IPS-15b (cell line): Measurements from ENCODE around the gene CTDSPL.

Source experiments
- H3K27me3 ChIP-seq: one replicate; pipeline ENCODE4 v1.6.1; 2013; ENCODE audit warnings: low read length; ENCODE audit not compliant: control insufficient read depth, insufficient read depth
- H3K36me3 ChIP-seq: one replicate; pipeline ENCODE4 v1.6.1; 2013; ENCODE audit warnings: low read length; ENCODE audit not compliant: control insufficient read depth, insufficient read depth
- H3K4me1 ChIP-seq: one replicate; pipeline ENCODE4 v1.6.1; 2013; ENCODE audit warnings: mild to moderate bottlenecking, low read length; ENCODE audit not compliant: control insufficient read depth, insufficient read depth
- H3K4me3 ChIP-seq: one replicate; pipeline ENCODE4 v1.5.1; 2013; ENCODE audit warnings: low read depth, low read length
- H3K9ac ChIP-seq: one replicate; pipeline ENCODE4 v1.6.1; 2013; ENCODE audit warnings: low read depth, mild to moderate bottlenecking, low read length
- H3K9me3 ChIP-seq: one replicate; pipeline ENCODE4 v1.6.1; 2013; ENCODE audit warnings: mild to moderate bottlenecking, low read length; ENCODE audit not compliant: control insufficient read depth, insufficient read depth

CTDSPL gene

DNA sequence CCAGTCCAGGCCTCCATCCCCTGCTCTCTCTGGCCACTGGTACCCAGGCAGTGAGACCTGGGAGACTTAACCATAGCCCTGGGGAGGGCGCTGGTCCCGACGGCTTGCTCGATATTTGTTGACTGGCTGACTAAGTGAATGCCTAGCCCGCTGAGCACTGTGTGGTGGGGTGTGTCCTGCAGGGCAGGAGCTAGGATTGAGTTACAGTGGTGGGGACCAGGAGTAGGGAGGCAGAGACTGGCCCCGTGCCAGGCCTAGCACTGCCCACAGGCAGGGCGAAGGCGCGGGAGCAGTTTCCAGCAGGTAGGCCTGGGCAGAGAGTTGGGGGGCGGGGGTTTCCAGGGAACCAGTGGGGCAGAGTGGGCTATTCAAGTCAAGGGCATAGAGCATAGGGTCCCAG is 128.8 kb downstream of the CTDSPL start, which contains the start of gene VILL:
VILL (plus strand) TSS at position 260 of the 400 bp plus-strand sequence. CDS start 2,887 bp downstream, outside the sequence.
- no peaks in the 10 kb centered on the region for H3K36me3 ChIP-seq
- H3K9ac ChIP-seq, result no peak within 1 kb of the TSS
- H3K4me3 ChIP-seq, result peak within 1 kb of the TSS; percentile 26
- peaks cover 12% of the 10 kb centered on the region for H3K27me3 ChIP-seq
- H3K4me1 ChIP-seq, result peaks cover 5% of the 10 kb centered on the region
- no peaks in the 10 kb centered on the region for H3K9me3 ChIP-seq

GRCh38 chr3:37991109-37991508 is 129.4 kb downstream of the CTDSPL start:
- Histone ChIP-seq H3K9ac (no peak overlapping the region), H3K4me3 (peak overlapping the region; percentile 26)

DNA sequence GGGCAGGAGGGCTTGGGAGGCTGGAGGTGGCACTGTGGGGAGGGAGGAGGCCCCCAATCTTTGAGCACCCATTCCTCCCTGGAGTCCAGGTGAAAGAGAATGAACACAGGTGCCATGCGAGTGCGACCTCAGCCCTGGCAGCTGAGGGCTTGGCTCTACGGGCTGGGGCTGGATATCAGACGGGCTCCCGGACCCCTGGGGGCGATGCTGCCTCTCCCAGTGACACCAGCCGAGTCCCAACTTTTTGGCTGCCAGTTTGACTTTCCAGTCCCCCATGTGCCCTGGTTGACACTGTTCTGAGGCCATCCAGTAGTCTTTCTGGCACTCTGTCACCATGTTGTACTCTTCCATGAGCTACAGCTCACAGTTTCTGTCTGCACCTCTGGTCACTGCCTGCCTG is 130.1 kb downstream of the CTDSPL start:
- Histone ChIP-seq H3K4me3 (no peak overlapping the region), H3K9ac (no peak overlapping the region), H3K4me1 (peaks cover 5% of the 10 kb centered on the region), H3K27me3 (peaks cover 12% of the 10 kb centered on the region), H3K9me3 (no peaks in the 10 kb centered on the region), H3K36me3 (no peaks in the 10 kb centered on the region)

More at GRCh38 chr3:37991109-37991508, 129.4 kb downstream of the CTDSPL start:
- Histone ChIP-seq H3K27me3 (peaks cover 12% of the 10 kb centered on the region), H3K36me3 (no peaks in the 10 kb centered on the region), H3K4me1 (peaks cover 5% of the 10 kb centered on the region), H3K9me3 (no peaks in the 10 kb centered on the region)

DNA sequence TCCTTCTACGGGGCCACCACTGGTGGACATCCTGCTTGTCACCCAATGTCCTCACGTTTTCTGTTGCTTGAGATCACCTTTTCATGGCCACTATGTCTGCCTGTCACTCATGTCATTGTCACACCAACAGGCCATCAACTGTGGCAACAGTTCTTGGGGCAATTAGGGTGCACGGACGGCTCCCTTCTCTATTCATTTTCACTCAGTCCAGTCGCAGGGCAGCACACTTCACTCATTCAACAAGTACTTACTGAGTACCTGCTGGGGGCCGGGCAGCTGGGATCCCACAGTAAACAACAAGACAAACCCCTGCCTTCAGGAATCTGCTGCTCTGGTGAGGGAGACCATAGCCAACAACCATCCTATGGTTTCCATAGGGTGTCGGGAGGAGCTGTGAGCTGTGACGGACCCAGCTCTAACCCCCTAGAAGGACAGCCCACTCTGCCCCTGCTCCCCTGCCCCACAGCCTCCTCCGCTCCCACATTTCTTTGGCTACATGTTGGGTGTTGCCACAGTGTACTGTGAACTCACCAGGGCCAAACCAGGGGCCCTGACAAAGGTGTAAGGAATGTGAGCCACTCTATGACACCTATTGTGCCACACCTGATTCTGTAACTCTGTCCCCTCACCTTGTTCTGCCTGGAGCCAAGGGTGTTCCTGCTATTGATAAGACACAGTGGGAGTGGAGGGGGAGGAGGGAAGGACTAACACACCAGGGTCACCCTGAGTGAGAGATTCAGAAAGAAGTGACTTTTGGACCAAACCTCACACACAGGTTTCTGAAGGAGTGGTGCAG is 130.8 kb downstream of the CTDSPL start:
- Histone ChIP-seq H3K9me3 (no peaks in the 10 kb centered on the region), H3K36me3 (no peaks in the 10 kb centered on the region), H3K4me3 (no peak overlapping the region), H3K4me1 (peaks cover 5% of the 10 kb centered on the region), H3K27me3 (peaks cover 12% of the 10 kb centered on the region), H3K9ac (no peak overlapping the region)

DNA sequence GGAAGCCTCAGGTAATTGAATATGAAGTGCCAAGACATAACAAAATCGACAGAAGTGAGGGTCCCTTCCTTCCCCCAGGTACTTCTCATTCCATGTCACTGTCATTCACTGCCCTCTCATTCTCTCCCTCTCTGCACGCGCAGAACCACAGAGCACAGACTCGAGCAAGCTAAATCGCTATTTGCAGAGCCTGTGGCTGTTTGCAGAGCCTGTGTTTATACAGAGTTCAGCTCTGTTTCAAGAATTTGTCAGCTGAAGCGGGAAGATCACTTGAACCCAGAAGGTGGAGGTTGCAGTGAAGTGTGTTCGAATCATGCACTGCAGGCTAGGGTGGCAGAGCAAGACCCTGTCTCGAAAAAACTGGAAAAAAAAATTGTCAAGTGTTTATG is 131.4 kb downstream of the CTDSPL start:
- peaks cover 13% of the 10 kb centered on the region for H3K27me3 ChIP-seq
- no peak overlapping the region for H3K9ac ChIP-seq
- H3K9me3 ChIP-seq, result no peaks in the 10 kb centered on the region
- H3K4me3 ChIP-seq, result no peak overlapping the region
- no peaks in the 10 kb centered on the region for H3K36me3 ChIP-seq
- peaks cover 5% of the 10 kb centered on the region for H3K4me1 ChIP-seq

GRCh38 chr3:37993460-37993819 is 131.8 kb downstream of the CTDSPL start:
- no peaks in the 10 kb centered on the region for H3K36me3 ChIP-seq
- H3K27me3 ChIP-seq, result peaks cover 16% of the 10 kb centered on the region
- H3K4me1 ChIP-seq, result peaks cover 5% of the 10 kb centered on the region
- H3K9ac ChIP-seq, result no peak overlapping the region
- H3K9me3 ChIP-seq, result no peaks in the 10 kb centered on the region
- H3K4me3 ChIP-seq, result peak overlapping the region; percentile 66

GRCh38 chr3:37993820-37994638 is 132.3 kb downstream of the CTDSPL start:
- Histone ChIP-seq H3K4me3 (peak overlapping the region; percentile 66), H3K4me1 (peaks cover 5% of the 10 kb centered on the region), H3K27me3 (peaks cover 16% of the 10 kb centered on the region), H3K9me3 (no peaks in the 10 kb centered on the region), H3K9ac (peak overlapping the region; percentile 63), H3K36me3 (no peaks in the 10 kb centered on the region)

DNA sequence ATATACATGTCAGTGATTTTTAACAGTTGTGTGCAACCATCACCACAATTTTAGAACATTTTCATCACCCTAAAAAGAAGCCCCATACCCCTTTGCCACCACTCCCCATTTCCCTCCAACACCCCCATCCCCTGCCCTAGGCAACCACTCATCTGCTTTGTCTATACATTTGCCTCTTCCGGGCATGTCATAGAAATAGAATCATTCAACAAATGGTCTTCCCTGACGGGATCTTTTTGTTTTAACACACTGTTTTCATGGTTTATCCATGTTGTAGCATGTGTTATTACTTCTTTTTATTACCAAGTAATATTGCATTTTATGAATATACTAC is 132.9 kb downstream of the CTDSPL start:
- H3K27me3 ChIP-seq, result peaks cover 16% of the 10 kb centered on the region
- H3K36me3 ChIP-seq, result no peaks in the 10 kb centered on the region
- peak overlapping the region; percentile 63 for H3K9ac ChIP-seq
- H3K4me1 ChIP-seq, result peaks cover 5% of the 10 kb centered on the region
- peak overlapping the region; percentile 66 for H3K4me3 ChIP-seq
- H3K9me3 ChIP-seq, result no peaks in the 10 kb centered on the region

DNA sequence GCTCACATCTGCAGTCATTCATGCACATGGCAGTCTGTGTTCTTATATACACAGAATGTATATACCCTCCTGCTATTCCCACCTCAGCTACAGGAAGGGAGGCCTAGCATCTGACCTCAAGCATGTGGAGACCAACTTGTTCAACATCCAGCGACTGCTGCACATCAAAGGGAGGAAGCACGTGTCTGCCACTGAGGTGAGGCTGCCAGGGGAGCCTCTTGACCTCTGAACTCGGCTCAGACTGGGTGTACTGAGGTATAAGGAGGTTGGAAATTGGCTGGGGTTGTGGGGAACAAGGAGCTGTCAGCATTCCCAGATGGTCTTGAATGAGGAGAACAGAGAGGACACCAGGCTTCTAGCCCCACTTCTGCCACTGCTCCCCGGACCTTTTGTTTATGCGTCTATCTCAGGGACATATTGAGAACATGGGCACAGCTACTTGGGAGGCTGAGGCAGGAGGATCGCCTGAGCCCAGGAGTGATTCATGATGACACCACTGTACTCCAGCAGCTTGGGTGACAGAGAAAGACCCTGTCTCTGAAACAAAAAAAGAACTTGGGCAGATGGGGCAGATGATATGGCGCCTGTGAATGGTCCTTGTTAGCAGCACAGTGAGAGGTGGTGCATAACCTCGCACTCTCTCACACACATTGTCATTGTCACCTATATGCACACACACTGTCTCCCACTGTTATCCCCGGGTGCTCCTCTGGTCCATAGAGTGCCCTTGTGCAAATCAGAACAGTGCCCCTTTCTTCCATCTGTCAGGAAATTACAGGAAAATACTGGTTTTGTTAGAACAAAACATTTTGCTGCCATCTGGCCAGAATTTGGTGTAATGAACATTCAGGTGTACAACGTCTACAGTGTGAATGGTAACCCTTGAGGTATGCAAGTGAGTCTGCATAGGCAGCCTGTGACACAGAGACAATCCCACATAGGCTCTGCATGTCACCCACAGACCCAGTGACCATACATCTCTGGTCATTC is 134.3 kb downstream of the CTDSPL start:
- Histone ChIP-seq H3K4me3 (no peak overlapping the region), H3K9ac (no peak overlapping the region), H3K4me1 (peaks cover 5% of the 10 kb centered on the region), H3K27me3 (peaks cover 12% of the 10 kb centered on the region), H3K9me3 (no peaks in the 10 kb centered on the region), H3K36me3 (no peaks in the 10 kb centered on the region)

DNA sequence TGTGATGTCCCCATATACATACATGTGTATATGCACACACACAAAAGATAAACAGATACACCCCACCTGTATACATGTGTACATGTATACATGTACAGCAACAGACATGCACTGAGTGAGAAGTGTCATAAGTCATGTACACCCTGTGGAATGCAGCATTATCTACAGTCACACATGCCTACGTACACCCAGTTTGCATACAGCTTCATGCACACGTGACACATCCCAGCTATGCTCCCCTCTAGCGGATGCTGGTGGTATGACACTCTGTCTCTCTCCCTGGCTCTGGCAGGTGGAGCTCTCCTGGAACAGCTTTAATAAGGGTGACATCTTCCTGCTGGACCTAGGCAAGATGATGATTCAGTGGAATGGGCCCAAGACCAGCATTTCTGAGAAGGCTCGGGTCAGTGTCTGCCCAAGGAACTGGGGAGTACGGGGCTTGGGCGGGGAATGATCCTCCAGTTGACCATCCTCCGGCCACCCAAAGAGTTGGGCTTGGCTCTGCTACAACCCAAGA is 135.2 kb downstream of the CTDSPL start:
- Histone ChIP-seq H3K9me3 (no peaks in the 10 kb centered on the region), H3K9ac (no peak overlapping the region), H3K4me1 (peaks cover 5% of the 10 kb centered on the region), H3K36me3 (no peaks in the 10 kb centered on the region), H3K27me3 (peaks cover 11% of the 10 kb centered on the region), H3K4me3 (no peak overlapping the region)

GRCh38 chr3:37997342-37997741 is 135.7 kb downstream of the CTDSPL start:
- H3K4me1 ChIP-seq, result peaks cover 5% of the 10 kb centered on the region
- H3K27me3 ChIP-seq, result peaks cover 7% of the 10 kb centered on the region
- no peaks in the 10 kb centered on the region for H3K36me3 ChIP-seq

More at GRCh38 chr3:37997342-37997741, 135.7 kb downstream of the CTDSPL start:
- H3K9me3 ChIP-seq, result no peaks in the 10 kb centered on the region
- no peak overlapping the region for H3K9ac ChIP-seq
- no peak overlapping the region for H3K4me3 ChIP-seq
